IPS-18a (cell line): ENCODE results near the gene CFAP97D2.
"Not testable (repeated sequence)": the region's sequence is repeated elsewhere in the genome, so short reads cannot be mapped to it uniquely, and the experiment has no call there.

ENCODE experiments used
- H3K27ac ChIP-seq: one replicate; pipeline ENCODE4 v1.5.1; 2013; ENCODE audit warnings: low read length
- H3K27me3 ChIP-seq: one replicate; pipeline ENCODE4 v1.6.1; 2013; ENCODE audit warnings: mild to moderate bottlenecking, low read length; ENCODE audit not compliant: control insufficient read depth, insufficient read depth
- H3K36me3 ChIP-seq: one replicate; pipeline ENCODE4 v1.6.1; 2013; ENCODE audit warnings: low read depth, low read length; ENCODE audit not compliant: control insufficient read depth
- H3K4me1 ChIP-seq: one replicate; pipeline ENCODE4 v1.6.1; 2013; ENCODE audit warnings: low read depth, low read length; ENCODE audit not compliant: control insufficient read depth
- H3K4me3 ChIP-seq: one replicate; pipeline ENCODE4 v1.5.1; 2013; ENCODE audit warnings: low read length
- H3K9ac ChIP-seq: one replicate; pipeline ENCODE4 v1.6.1; 2013; ENCODE audit warnings: mild to moderate bottlenecking, low read length, moderate library complexity
- H3K9me3 ChIP-seq: one replicate; pipeline ENCODE4 v1.6.1; 2013; ENCODE audit warnings: low read depth, low read length; ENCODE audit not compliant: control insufficient read depth

The CFAP97D2 gene

GRCh38 chr13:114164681-114165429 is 14.2 kb upstream of the CFAP97D2 start:
- no peak overlapping the region for H3K9ac ChIP-seq
- no peaks in the 10 kb centered on the region for H3K4me1 ChIP-seq
- no peaks in the 10 kb centered on the region for H3K9me3 ChIP-seq
- H3K27me3 ChIP-seq = no peaks in the 10 kb centered on the region
- no peaks in the 10 kb centered on the region for H3K36me3 ChIP-seq
- H3K4me3 ChIP-seq = no peak overlapping the region
- no peak overlapping the region for H3K27ac ChIP-seq

DNA sequence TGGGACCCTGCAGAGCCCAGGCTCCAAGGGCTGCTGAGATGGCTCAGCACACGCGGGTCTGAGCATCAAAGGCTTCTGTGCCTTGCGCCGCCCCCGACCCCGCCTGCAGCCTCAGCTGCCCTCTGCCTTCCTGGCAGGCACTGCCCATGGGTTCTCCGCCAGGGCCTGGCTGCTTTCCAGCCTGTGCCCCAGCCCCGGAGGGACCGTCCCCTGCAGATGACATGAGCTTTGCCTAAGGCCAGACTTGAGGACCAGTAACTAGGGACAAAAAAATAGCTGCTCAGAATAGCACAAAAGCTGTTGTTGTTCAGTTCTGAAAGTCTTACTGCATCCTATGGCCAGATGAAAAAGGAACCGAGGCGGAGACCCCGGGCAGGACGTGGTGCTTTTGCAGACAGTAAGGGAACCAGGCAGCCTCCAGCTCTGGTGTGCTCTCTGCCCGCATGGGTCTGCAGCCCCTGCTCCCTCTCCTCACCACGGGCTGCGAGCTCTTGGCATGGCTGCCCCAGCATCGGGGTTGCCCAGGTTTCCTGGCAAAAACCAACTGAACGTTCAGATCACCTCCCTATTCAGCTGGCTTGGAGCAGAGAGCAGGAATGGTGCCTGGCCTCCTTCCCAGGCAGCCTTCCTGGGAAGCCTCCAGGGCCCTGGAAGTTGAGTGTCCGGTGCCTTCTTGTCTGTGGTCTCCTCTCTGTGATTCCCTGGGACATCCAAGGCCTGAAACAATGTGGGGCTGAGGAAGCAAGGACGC is 12.5 kb upstream of the CFAP97D2 start:
- H3K27me3 ChIP-seq = no peaks in the 10 kb centered on the region
- H3K27ac ChIP-seq = no peak overlapping the region
- H3K4me1 ChIP-seq = no peaks in the 10 kb centered on the region
- no peaks in the 10 kb centered on the region for H3K9me3 ChIP-seq
- H3K36me3 ChIP-seq = no peaks in the 10 kb centered on the region
- no peak overlapping the region for H3K4me3 ChIP-seq
- no peak overlapping the region for H3K9ac ChIP-seq

GRCh38 chr13:114167426-114167825 is 11.6 kb upstream of the CFAP97D2 start:
- no peak overlapping the region for H3K9ac ChIP-seq
- no peaks in the 10 kb centered on the region for H3K9me3 ChIP-seq
- H3K27me3 ChIP-seq = no peaks in the 10 kb centered on the region
- H3K27ac ChIP-seq = no peak overlapping the region
- H3K4me3 ChIP-seq = no peak overlapping the region
- H3K36me3 ChIP-seq = no peaks in the 10 kb centered on the region
- no peaks in the 10 kb centered on the region for H3K4me1 ChIP-seq

GRCh38 chr13:114167885-114168284 is 11.2 kb upstream of the CFAP97D2 start:
- H3K9ac ChIP-seq = no peak overlapping the region
- H3K4me3 ChIP-seq = no peak overlapping the region
- H3K36me3 ChIP-seq = no peaks in the 10 kb centered on the region
- H3K4me1 ChIP-seq = no peaks in the 10 kb centered on the region
- H3K27me3 ChIP-seq = no peaks in the 10 kb centered on the region
- H3K9me3 ChIP-seq = no peaks in the 10 kb centered on the region
- H3K27ac ChIP-seq = no peak overlapping the region

- Histone ChIP-seq H3K27me3 (no peaks in the 10 kb centered on the region), H3K9me3 (no peaks in the 10 kb centered on the region), H3K4me3 (no peak overlapping the region), H3K9ac (no peak overlapping the region), H3K36me3 (no peaks in the 10 kb centered on the region), H3K27ac (no peak overlapping the region), H3K4me1 (no peaks in the 10 kb centered on the region)
Observed at GRCh38 chr13:114173272-114173671, 5.8 kb upstream of the CFAP97D2 start.

- no peak overlapping the region for H3K27ac ChIP-seq
- H3K4me3 ChIP-seq = no peak overlapping the region
- H3K27me3 ChIP-seq = no peaks in the 10 kb centered on the region
- no peak overlapping the region for H3K9ac ChIP-seq
- no peaks in the 10 kb centered on the region for H3K4me1 ChIP-seq
- H3K9me3 ChIP-seq = no peaks in the 10 kb centered on the region
- no peaks in the 10 kb centered on the region for H3K36me3 ChIP-seq
Observed at GRCh38 chr13:114173745-114174144, 5.3 kb upstream of the CFAP97D2 start.

DNA sequence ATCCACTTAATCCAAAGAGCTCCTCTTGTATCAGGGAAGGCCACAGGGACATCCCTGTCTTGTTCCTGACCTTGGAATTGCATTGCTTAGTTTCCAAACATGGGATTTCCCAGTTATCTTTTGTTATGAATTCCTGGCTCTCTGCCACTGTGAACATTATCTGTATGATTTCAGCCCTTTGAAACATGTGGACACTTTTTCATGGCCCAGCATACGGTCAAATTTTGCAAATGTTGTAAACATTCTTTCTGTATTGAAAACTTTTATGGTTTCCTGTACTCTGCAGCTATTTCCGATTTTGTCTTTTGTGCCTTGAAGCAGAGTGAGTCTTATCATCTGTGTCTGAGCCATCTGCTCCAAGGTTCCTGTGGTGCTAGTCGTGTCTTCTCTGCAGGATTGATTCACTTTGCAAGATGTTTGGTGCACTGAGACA is 4.5 kb upstream of the CFAP97D2 start:
- H3K27ac ChIP-seq = no peak overlapping the region

DNA sequence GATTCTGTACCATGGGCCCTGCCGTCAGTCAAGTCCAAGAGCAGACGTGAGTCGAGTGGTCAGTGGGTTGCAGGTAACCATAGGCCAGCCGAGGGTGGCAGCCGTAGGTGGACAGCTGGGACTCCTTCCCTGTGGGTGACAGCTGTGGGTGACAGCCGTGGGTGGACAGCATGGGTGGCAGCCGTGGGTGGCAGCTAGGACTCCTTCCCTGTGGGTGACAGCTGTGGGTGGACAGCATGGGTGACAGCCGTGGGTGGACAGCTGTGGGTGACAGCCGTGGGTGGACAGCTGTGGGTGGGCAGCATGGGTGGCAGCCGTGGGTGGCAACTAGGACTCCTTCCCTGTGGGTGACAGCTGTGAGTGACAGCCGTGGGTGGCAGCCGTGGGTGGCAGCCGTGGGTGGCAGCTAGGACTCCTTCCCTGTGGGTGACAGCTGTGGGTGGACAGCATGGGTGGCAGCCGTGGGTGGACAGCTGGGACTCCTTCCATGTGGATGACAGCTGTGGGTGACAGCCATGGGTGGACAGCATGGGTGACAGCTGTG is 2.6 kb upstream of the CFAP97D2 start:
- H3K4me1 ChIP-seq, H3K4me3 ChIP-seq, H3K36me3 ChIP-seq, H3K27me3 ChIP-seq, H3K9me3 ChIP-seq, H3K27ac ChIP-seq, H3K9ac ChIP-seq: not testable (repeated sequence)

More for the DNA sequence above, 4.5 kb upstream of the CFAP97D2 start:
- H3K4me3 ChIP-seq = no peak overlapping the region
- peaks cover 3% of the 10 kb centered on the region for H3K4me1 ChIP-seq
- H3K9me3 ChIP-seq = no peaks in the 10 kb centered on the region
- no peak overlapping the region for H3K9ac ChIP-seq
- no peaks in the 10 kb centered on the region for H3K36me3 ChIP-seq
- no peaks in the 10 kb centered on the region for H3K27me3 ChIP-seq

DNA sequence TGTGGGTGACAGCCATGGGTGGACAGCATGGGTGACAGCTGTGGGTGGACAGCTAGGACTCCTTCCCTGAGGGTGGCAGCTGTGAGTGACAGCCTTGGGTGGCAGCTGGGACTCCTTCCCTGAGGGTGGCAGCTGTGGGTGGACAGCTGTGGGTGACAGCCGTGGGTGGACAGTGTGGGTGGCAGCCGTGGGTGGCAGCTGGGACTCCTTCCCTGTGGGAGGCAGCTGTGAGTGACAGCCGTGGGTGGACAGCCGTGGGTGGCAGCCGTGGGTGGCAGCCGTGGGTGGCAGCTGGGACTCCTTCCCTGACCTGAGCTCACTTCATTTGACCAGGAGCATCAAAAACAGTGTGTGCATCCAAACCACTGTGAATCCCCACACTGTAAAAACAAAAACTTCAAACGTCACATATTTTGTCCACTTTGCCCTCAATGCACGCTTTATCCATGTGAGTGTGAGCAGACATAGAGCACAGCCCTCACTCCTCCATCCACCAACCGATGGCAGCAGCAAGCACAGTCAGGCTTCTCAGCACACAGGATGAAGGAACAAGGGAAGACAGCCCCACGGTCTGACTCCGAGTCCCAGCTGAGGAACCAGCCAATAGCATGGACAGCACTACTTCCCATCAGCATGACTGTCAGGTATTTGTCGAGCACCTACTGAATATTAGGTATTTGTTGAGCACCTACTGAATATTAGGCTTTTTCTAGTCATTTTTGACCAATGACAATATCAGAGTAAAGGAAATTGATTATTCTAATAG is 1.6 kb upstream of the CFAP97D2 start:
- Histone ChIP-seq H3K9me3 (no peaks in the 10 kb centered on the region), H3K36me3 (no peaks in the 10 kb centered on the region), H3K4me3 (no peak overlapping the region), H3K9ac (no peak overlapping the region), H3K4me1 (peaks cover 3% of the 10 kb centered on the region), H3K27ac (no peak overlapping the region), H3K27me3 (no peaks in the 10 kb centered on the region)

- Histone ChIP-seq H3K9me3 (no peaks in the 10 kb centered on the region), H3K9ac (no peak overlapping the region), H3K4me3 (no peak overlapping the region), H3K36me3 (no peaks in the 10 kb centered on the region), H3K27me3 (no peaks in the 10 kb centered on the region), H3K4me1 (no peaks in the 10 kb centered on the region), H3K27ac (no peak overlapping the region)
Observed at GRCh38 chr13:114185182-114185971, 6.3 kb downstream of the CFAP97D2 start.

DNA sequence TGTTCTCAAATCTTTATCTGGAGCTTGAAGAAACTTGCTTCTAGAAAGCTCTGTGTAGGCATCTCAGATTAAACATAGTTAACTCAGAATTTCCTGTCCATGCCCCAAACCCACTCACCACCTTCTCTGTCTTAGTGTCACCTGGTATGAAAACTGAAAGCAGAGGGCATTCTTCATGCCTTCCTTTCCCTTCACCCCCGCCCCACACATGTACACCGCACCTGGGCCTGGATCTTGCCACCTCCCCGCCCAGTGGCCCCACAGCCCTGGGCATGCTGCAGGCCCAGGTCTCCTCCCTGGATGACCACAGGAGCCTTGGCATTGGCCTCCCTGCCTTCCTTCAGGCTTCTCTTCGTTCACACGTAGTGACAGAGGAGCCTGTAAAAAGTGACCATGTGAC is 15.8 kb downstream of the CFAP97D2 start:
- no peaks in the 10 kb centered on the region for H3K36me3 ChIP-seq
- H3K4me3 ChIP-seq = no peak overlapping the region
- H3K27ac ChIP-seq = no peak overlapping the region
- H3K4me1 ChIP-seq = no peaks in the 10 kb centered on the region
- H3K27me3 ChIP-seq = no peaks in the 10 kb centered on the region
- H3K9me3 ChIP-seq = no peaks in the 10 kb centered on the region
- no peak overlapping the region for H3K9ac ChIP-seq
